Measurements from ENCODE around the gene CCDC172. TPM values are rescaled to one million over a fixed set of nuclear protein-coding genes. Genes with fewer than 3 reads are reported as not detected.

Gene CCDC172
- total and polyA plus RNA-seq, 2 of the 4 experiments (the other 2 are of a cell fraction): not detected

DNA sequence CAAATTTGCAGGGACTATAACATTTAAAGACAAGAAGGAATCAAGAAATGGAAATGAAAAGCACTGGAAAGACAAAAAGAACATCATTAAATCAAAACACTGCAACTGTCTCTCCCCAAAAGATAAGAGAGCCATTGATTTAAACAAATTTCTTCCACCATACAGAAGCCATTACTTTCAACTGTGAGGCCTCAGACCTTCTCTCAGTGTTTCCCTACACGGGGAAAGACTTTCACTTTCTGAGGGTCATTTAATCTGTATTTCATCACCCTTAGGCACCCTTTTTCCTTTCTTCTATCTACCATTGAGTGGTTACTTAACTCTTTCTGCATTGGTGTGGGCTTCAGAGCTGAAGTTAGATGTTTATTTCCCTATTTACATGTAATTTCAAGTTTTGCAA, 47.5 kb downstream of the CCDC172 start:
- no peak overlapping the region for H4K5ac ChIP-seq (ENCODE audit: low read depth, low read length)
- no peak overlapping the region for H4K8ac ChIP-seq (ENCODE audit: low read depth in 2 of 2, low read length in 2 of 2)
- DNase-seq (no peak), ATAC-seq (ENCODE audit: low read depth) (peak; percentile 17; the same call in 1 of the 2 replicates)
- no peak overlapping the region for H3K23ac ChIP-seq (ENCODE audit: low read depth, low read length)
- no peak overlapping the region for H2AK5ac ChIP-seq (ENCODE audit: low read depth, low read length)
- H3K4me1 ChIP-seq (ENCODE audit: control insufficient read depth, insufficient read depth, low read length): no peaks in the 10 kb centered on the region
- no peak overlapping the region for H3K27ac ChIP-seq (ENCODE audit: insufficient read depth, low read length)
- H3K4me3 ChIP-seq (ENCODE audit: insufficient read depth, low read depth, low read length): no peak overlapping the region
- no peak overlapping the region for H2AFZ ChIP-seq (replicated peaks; ENCODE audit: low read length, poor library complexity)
- WGBS, 2 experiments (ENCODE audit: extremely low coverage in 2 of 2, insufficient read length in 1 of 2): no CpG with 5 or more reads among the region's 1 CpG
- no peak overlapping the region for H3K9ac ChIP-seq (ENCODE audit: low read depth, low read length)
- intact Hi-C loops (cut with micrococcal nuclease) (no loop called here), in situ Hi-C loops (cut with MboI; ENCODE audit: low sequenced_read_pairs) (no loop called here), dilution Hi-C loops (cut with HindIII; ENCODE audit: low sequenced_read_pairs, unreplicated experiment) (no loop called here)
- H4K91ac ChIP-seq (ENCODE audit: insufficient read depth, low read depth, low read length): no peak overlapping the region
- H3K18ac ChIP-seq (ENCODE audit: low read depth, low read length): no peak overlapping the region
- no peak overlapping the region for H2BK120ac ChIP-seq (ENCODE audit: low read depth, low read length)
- TF ChIP-seq FOS (IDR thresholded peaks at IDR 0.05; ENCODE audit: low read depth, low read length) (no peak), MXI1 (IDR thresholded peaks at IDR 0.05; ENCODE audit: borderline replicate concordance, low read depth, low read length) (no peak), CEBPB (IDR thresholded peaks at IDR 0.05; ENCODE audit: low read depth, low read length) (no peak), BHLHE40 (IDR thresholded peaks at IDR 0.05; ENCODE audit: low read depth, low read length) (no peak)
- TF ChIP-seq, protein P1, sequence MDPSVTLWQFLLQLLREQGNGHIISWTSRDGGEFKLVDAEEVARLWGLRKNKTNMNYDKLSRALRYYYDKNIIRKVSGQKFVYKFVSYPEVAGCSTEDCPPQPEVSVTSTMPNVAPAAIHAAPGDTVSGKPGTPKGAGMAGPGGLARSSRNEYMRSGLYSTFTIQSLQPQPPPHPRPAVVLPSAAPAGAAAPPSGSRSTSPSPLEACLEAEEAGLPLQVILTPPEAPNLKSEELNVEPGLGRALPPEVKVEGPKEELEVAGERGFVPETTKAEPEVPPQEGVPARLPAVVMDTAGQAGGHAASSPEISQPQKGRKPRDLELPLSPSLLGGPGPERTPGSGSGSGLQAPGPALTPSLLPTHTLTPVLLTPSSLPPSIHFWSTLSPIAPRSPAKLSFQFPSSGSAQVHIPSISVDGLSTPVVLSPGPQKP (IDR thresholded peaks at IDR 0.05; ENCODE audit: borderline replicate concordance, low read depth, low read length): no peak
- H3K56ac ChIP-seq (ENCODE audit: extremely low read depth, insufficient read depth, low read length): no peak overlapping the region
- H3K79me1 ChIP-seq (ENCODE audit: low read depth in 1 of 2, low read length in 2 of 2): no peaks in the 10 kb centered on the region
- no peaks in the 10 kb centered on the region for H3K9me1 ChIP-seq (ENCODE audit: insufficient read depth, low read length)
- ChIA-PET CTCF (no interaction called here), POLR2A (ENCODE audit: unreplicated experiment) (no interaction called here)
- no peaks in the 10 kb centered on the region for H4K20me1 ChIP-seq (ENCODE audit: insufficient read depth, low read length)
- H2AK9ac ChIP-seq (replicated peaks; ENCODE audit: low read depth, low read length, poor library complexity): no peak overlapping the region
- H3K27me3 ChIP-seq (ENCODE audit: control insufficient read depth, insufficient read depth, low read length): no peaks in the 10 kb centered on the region
- H3K14ac ChIP-seq (replicated peaks; ENCODE audit: low read depth, low read length): no peak overlapping the region
- no peak overlapping the region for H2BK20ac ChIP-seq (ENCODE audit: low read depth, low read length)
- no peak overlapping the region for H2BK15ac ChIP-seq (ENCODE audit: low read depth, low read length)
- H3K9me3 ChIP-seq (ENCODE audit: control insufficient read depth, insufficient read depth, low read length): no peaks in the 10 kb centered on the region
- no peak overlapping the region for H3K4ac ChIP-seq (ENCODE audit: low read depth, low read length)
- H3K4me2 ChIP-seq (ENCODE audit: low read depth, low read length): 0 out of 2 replicates have a peak overlapping the region, but pooled peaks have one; percentile 45
- H3K36me3 ChIP-seq (ENCODE audit: control insufficient read depth, insufficient read depth, low read length): no peaks in the 10 kb centered on the region
- BruUV-seq (replicated peaks): no TSS peak
- no peak overlapping the region for H2BK5ac ChIP-seq (ENCODE audit: low read depth, low read length, poor library complexity, severe bottlenecking)

Measured in IMR-90 (cell line).